NCI-H1930 (cell line): Measurements from ENCODE around the gene PHF2.

Source experiments
- DNase-seq, 2 experiments: peaks; one replicate each; lab custom pipeline; 2025; lab: John Stamatoyannopoulos, UW

The PHF2 gene

GRCh38 chr9:93701494-93702218 lies 125.3 kb downstream of the PHF2 start:
- no peak for DNase-seq

- no peak for DNase-seq
These were observed 125.9 kb downstream of the PHF2 start for GRCh38 chr9:93702261-93702660.

- DNase-seq: no peak
These were observed 132.1 kb downstream of the PHF2 start for GRCh38 chr9:93708289-93708986.

GRCh38 chr9:93708987-93709302 lies 132.6 kb downstream of the PHF2 start:
- DNase-seq: no peak

GRCh38 chr9:93709600-93710369 lies 133.4 kb downstream of the PHF2 start:
- no peak for DNase-seq

GRCh38 chr9:93710370-93710723 lies 134.0 kb downstream of the PHF2 start:
- DNase-seq: no peak

- no peak for DNase-seq
These were observed 134.6 kb downstream of the PHF2 start for GRCh38 chr9:93711002-93711401.

GRCh38 chr9:93712896-93713295 lies 136.5 kb downstream of the PHF2 start:
- no peak for DNase-seq

- DNase-seq: no peak
These were observed 137.3 kb downstream of the PHF2 start for GRCh38 chr9:93713716-93714115.

- DNase-seq: no peak
These were observed 145.1 kb downstream of the PHF2 start for GRCh38 chr9:93721417-93721965.

- DNase-seq: no peak
These were observed 148.5 kb downstream of the PHF2 start for GRCh38 chr9:93724852-93725251.

- DNase-seq: no peak
These were observed 149.0 kb downstream of the PHF2 start for GRCh38 chr9:93725382-93725781.

GRCh38 chr9:93726147-93726546 lies 149.8 kb downstream of the PHF2 start:
- no peak for DNase-seq
